CD4-positive, alpha-beta memory T cell (primary cell): ENCODE results near the gene MAST2. TPM values are rescaled to one million over a fixed set of nuclear protein-coding genes. Genes with fewer than 3 reads are reported as not detected.
"Not testable (repeated sequence)": the region's sequence is repeated elsewhere in the genome, so short reads cannot be mapped to it uniquely, and the experiment has no call there.

Experiments used
- CTCF ChIA-PET: fragments of 350-600 bp; sonication (Branson Sonifier 250); formaldehyde crosslinking; loops from one replicate; lab custom pipeline; 2021; ENCODE audit warnings: inconsistent platforms; ENCODE audit not compliant: partially characterized antibody; lab: Charles Lee
- POLR2A ChIA-PET: fragments of 350-600 bp; sonication (Branson Sonifier 250); formaldehyde crosslinking; loops from one replicate; lab custom pipeline; 2021; ENCODE audit not compliant: partially characterized antibody; lab: Charles Lee
- DNase-seq, 5 donors: peaks; one replicate each; pipeline versions ENCODE4 v3.0.0 to v3.0.0-alpha.2; 2020 to 2022; ENCODE audit warnings: mixed read lengths in 1 of 5
- H3K27ac ChIP-seq: one replicate; pipeline ENCODE4 v1.7.0; 2013; ENCODE audit warnings: low read depth, low read length
- H3K27me3 ChIP-seq: 2 replicates; pipeline ENCODE4 v1.7.0; 2013; ENCODE audit warnings: mild to moderate bottlenecking, low read length, moderate library complexity; ENCODE audit not compliant: insufficient read depth
- H3K36me3 ChIP-seq: 2 replicates; pipeline ENCODE4 v1.7.0; 2013; ENCODE audit warnings: mild to moderate bottlenecking, low read length, moderate library complexity; ENCODE audit not compliant: insufficient read depth
- H3K4me1 ChIP-seq: 2 replicates; pipeline ENCODE4 v1.7.0; 2013; ENCODE audit warnings: mild to moderate bottlenecking, low read length, moderate library complexity; ENCODE audit not compliant: insufficient read depth
- H3K4me3 ChIP-seq, 2 donors: one replicate each; pipeline ENCODE4 v1.7.0; 2013; ENCODE audit warnings: low read length in 2 of 2, mild to moderate bottlenecking in 1 of 2
- H3K9me3 ChIP-seq, 2 donors: one replicate each; pipeline ENCODE4 v1.7.0; 2013; ENCODE audit warnings: low read length in 2 of 2, control low read depth in 1 of 2; ENCODE audit not compliant: control insufficient read depth in 1 of 2
- H3K27ac Mint-ChIP-seq, 7 donors: one replicate each; pipeline ENCODE4 v1.8.0; 2020 to 2021; ENCODE audit warnings: mixed read lengths in 7 of 7, mild to moderate bottlenecking in 6 of 7, inconsistent platforms in 3 of 7, moderate library complexity in 3 of 7
- H3K27me3 Mint-ChIP-seq, 2 donors: one replicate each; pipeline ENCODE4 v1.8.0; 2020 to 2021; ENCODE audit warnings: mixed read lengths in 2 of 2
- H3K36me3 Mint-ChIP-seq, 2 donors: one replicate each; pipeline ENCODE4 v1.8.0; 2020 to 2021; ENCODE audit warnings: mixed read lengths in 2 of 2, inconsistent platforms in 1 of 2, mild to moderate bottlenecking in 1 of 2
- H3K4me1 Mint-ChIP-seq, 4 donors: one replicate each; pipeline ENCODE4 v1.8.0; 2020 to 2021; ENCODE audit warnings: mixed read lengths in 4 of 4, mild to moderate bottlenecking in 1 of 4
- H3K4me3 Mint-ChIP-seq, 8 donors: one replicate each; pipeline ENCODE4 v1.8.0; 2020 to 2021; ENCODE audit warnings: mixed read lengths in 8 of 8, mild to moderate bottlenecking in 7 of 8, moderate library complexity in 6 of 8, inconsistent platforms in 3 of 8
- H3K9me3 Mint-ChIP-seq, 8 donors: one replicate each; pipeline ENCODE4 v1.8.0; 2020 to 2021; ENCODE audit warnings: mixed read lengths in 8 of 8, mild to moderate bottlenecking in 5 of 8, inconsistent platforms in 3 of 8, moderate library complexity in 1 of 8
- intact Hi-C: fragments of 100-400 bp; cut with micrococcal nuclease; formaldehyde crosslinking; loops from one replicate; pipeline ENCODE4 v1.15.1; 2023
- polyA plus RNA-seq, 2 donors: library from polyadenylated mRNA; unstranded; fragments of 300-500 nt; fragmentation: Illumina TruSeq; gene quantifications; one replicate each; pipeline ENCODE4 v1.2.3, GENCODE V29; 2021
- total RNA-seq, 2 experiments: library from RNA; stranded (reverse); gene quantifications; one replicate each; pipeline ENCODE4 v1.2.3, GENCODE V29; 2021

MAST2 gene
- total and polyA plus RNA-seq, 4 experiments from 2014 or later, result 0.65 to 9.9 (median 4.3) TPM

GRCh38 chr1:45854724-45855123 is 51.3 kb downstream of the MAST2 start:
- intact Hi-C loops, result no loop called here
- POLR2A ChIA-PET, result interaction anchor here (0.6 to 1.0 kb wide), 2 partner anchors 25 to 209 kb away, joined by 3 to 5 read pairs; no protein-coding TSS in a partner anchor
- no peak overlapping the region for H3K4me3 ChIP-seq
- no peaks in the 10 kb centered on the region for H3K4me1 Mint-ChIP-seq
- peaks cover 0 to 15% (median 11%) of the 10 kb centered on the region in 8 donors for H3K9me3 Mint-ChIP-seq
- peak overlapping the region in 1 of 7 donors; percentile 2 for H3K27ac Mint-ChIP-seq
- CTCF ChIA-PET, result interaction anchor here (0.9 to 1.4 kb wide), 3 partner anchors 8 to 17 kb away, joined by 3 to 4 read pairs (median 3); no protein-coding TSS in a partner anchor
- H3K27me3 Mint-ChIP-seq, result no peaks in the 10 kb centered on the region
- H3K36me3 Mint-ChIP-seq, result peaks cover 6 to 18% of the 10 kb centered on the region in 2 donors
- H3K9me3 ChIP-seq, result no peaks in the 10 kb centered on the region
- H3K27me3 ChIP-seq, result no peaks in the 10 kb centered on the region
- no peak overlapping the region for H3K27ac ChIP-seq
- H3K36me3 ChIP-seq, result no peaks in the 10 kb centered on the region
- DNase-seq, result no peak
- H3K4me3 Mint-ChIP-seq, result no peak overlapping the region
- no peaks in the 10 kb centered on the region for H3K4me1 ChIP-seq

GRCh38 chr1:45857101-45857700 is 53.8 kb downstream of the MAST2 start:
- ChIA-PET POLR2A (no interaction called here), CTCF (no interaction called here)
- Histone ChIP-seq H3K27me3 (no peaks in the 10 kb centered on the region), H3K36me3 (no peaks in the 10 kb centered on the region), H3K4me3 (no peak overlapping the region), H3K9me3 (no peaks in the 10 kb centered on the region), H3K4me1 (no peaks in the 10 kb centered on the region), H3K27ac (no peak overlapping the region)
- H3K27ac Mint-ChIP-seq, result no peak overlapping the region
- H3K4me3 Mint-ChIP-seq, result no peak overlapping the region
- no peak for DNase-seq
- no peaks in the 10 kb centered on the region for H3K27me3 Mint-ChIP-seq
- H3K4me1 Mint-ChIP-seq, result no peaks in the 10 kb centered on the region
- peaks cover 0 to 2% (median 0%) of the 10 kb centered on the region in 8 donors for H3K9me3 Mint-ChIP-seq
- intact Hi-C loops, result no loop called here
- H3K36me3 Mint-ChIP-seq, result peaks cover 0 to 10% of the 10 kb centered on the region in 2 donors

GRCh38 chr1:45857755-45858492 is 54.5 kb downstream of the MAST2 start:
- CTCF ChIA-PET, H3K9me3 ChIP-seq, H3K9me3 Mint-ChIP-seq, H3K27me3 Mint-ChIP-seq, H3K4me1 Mint-ChIP-seq, H3K27ac Mint-ChIP-seq, H3K27ac ChIP-seq, POLR2A ChIA-PET, H3K36me3 Mint-ChIP-seq, intact Hi-C loops, DNase-seq, H3K27me3 ChIP-seq, H3K4me1 ChIP-seq, H3K4me3 Mint-ChIP-seq, H3K4me3 ChIP-seq, H3K36me3 ChIP-seq: not testable (repeated sequence)

- Mint-ChIP-seq H3K4me3 (no peak overlapping the region), H3K4me1 (peaks cover 0 to 4% (median 2%) of the 10 kb centered on the region in 4 donors), H3K9me3 (peaks cover 0 to 2% (median 0%) of the 10 kb centered on the region in 8 donors), H3K27me3 (no peaks in the 10 kb centered on the region), H3K36me3 (peaks cover 0 to 8% of the 10 kb centered on the region in 2 donors), H3K27ac (no peak overlapping the region)
- Histone ChIP-seq H3K4me1 (no peaks in the 10 kb centered on the region), H3K36me3 (no peaks in the 10 kb centered on the region), H3K9me3 (no peaks in the 10 kb centered on the region), H3K4me3 (no peak overlapping the region), H3K27ac (no peak overlapping the region), H3K27me3 (no peaks in the 10 kb centered on the region)
- no peak for DNase-seq
- ChIA-PET POLR2A (no interaction called here), CTCF (no interaction called here)
- intact Hi-C loops, result no loop called here
Observed at GRCh38 chr1:45859221-45859620, 55.8 kb downstream of the MAST2 start.

DNA sequence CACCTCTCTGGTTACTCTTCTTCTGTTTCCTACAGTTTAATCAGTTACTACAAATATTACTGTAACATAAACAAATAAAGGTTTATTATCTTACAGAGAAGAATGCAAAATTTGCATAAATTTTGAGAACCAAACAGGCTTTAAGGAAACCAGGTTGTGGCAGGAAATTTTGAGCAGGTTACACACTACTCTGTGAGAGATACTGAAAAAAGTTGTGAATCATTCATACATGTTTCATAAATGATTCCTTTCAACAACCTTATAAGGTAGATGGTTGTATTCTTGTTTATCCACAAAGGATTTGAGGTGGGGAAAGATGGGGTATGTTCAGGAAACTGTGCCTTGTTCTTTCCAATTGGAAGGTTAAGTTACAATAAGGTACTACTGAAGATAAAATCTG is 58.6 kb downstream of the MAST2 start:
- intact Hi-C loops, result no loop called here
- DNase-seq, result no peak
- no peaks in the 10 kb centered on the region for H3K27me3 ChIP-seq
- Mint-ChIP-seq H3K27me3 (no peaks in the 10 kb centered on the region), H3K4me1 (peaks cover 0 to 7% (median 4%) of the 10 kb centered on the region in 4 donors), H3K27ac (peak overlapping the region in 1 of 7 donors; percentile 23), H3K4me3 (no peak overlapping the region), H3K9me3 (peaks cover 0 to 2% (median 0%) of the 10 kb centered on the region in 8 donors), H3K36me3 (peaks cover 0 to 7% of the 10 kb centered on the region in 2 donors)
- no peaks in the 10 kb centered on the region for H3K4me1 ChIP-seq
- ChIA-PET CTCF (no interaction called here), POLR2A (no interaction called here)
- H3K4me3 ChIP-seq, result no peak overlapping the region
- no peaks in the 10 kb centered on the region for H3K36me3 ChIP-seq
- H3K27ac ChIP-seq, result no peak overlapping the region
- H3K9me3 ChIP-seq, result no peaks in the 10 kb centered on the region

DNA sequence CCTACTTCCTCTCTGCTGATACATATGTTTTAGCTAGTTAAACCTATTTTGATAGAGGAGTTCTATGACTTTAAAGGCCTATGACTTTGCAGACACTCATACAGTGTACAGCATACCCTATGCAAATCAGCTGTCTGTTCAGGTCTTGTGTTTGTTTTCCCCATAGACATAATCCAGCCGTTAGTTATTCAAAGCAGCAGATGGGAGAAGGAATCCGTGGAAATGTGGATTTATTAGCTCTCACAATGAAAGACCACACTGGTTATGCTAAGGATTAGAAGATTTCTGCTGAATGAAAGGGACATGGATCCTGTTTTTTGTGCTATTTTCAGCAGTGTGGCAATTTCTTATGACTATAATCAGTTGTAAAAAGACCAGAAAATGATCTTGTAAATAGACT is 59.8 kb downstream of the MAST2 start:
- Mint-ChIP-seq H3K27ac (no peak overlapping the region), H3K27me3 (no peaks in the 10 kb centered on the region), H3K36me3 (peaks cover 0 to 4% of the 10 kb centered on the region in 2 donors), H3K9me3 (no peaks in the 10 kb centered on the region), H3K4me1 (peaks cover 0 to 8% (median 7%) of the 10 kb centered on the region in 4 donors), H3K4me3 (no peak overlapping the region)
- ChIA-PET POLR2A (no interaction called here), CTCF (no interaction called here)
- Histone ChIP-seq H3K27ac (no peak overlapping the region), H3K4me1 (no peaks in the 10 kb centered on the region), H3K9me3 (no peaks in the 10 kb centered on the region), H3K27me3 (no peaks in the 10 kb centered on the region), H3K4me3 (no peak overlapping the region), H3K36me3 (no peaks in the 10 kb centered on the region)
- no peak for DNase-seq
- intact Hi-C loops, result no loop called here

DNA sequence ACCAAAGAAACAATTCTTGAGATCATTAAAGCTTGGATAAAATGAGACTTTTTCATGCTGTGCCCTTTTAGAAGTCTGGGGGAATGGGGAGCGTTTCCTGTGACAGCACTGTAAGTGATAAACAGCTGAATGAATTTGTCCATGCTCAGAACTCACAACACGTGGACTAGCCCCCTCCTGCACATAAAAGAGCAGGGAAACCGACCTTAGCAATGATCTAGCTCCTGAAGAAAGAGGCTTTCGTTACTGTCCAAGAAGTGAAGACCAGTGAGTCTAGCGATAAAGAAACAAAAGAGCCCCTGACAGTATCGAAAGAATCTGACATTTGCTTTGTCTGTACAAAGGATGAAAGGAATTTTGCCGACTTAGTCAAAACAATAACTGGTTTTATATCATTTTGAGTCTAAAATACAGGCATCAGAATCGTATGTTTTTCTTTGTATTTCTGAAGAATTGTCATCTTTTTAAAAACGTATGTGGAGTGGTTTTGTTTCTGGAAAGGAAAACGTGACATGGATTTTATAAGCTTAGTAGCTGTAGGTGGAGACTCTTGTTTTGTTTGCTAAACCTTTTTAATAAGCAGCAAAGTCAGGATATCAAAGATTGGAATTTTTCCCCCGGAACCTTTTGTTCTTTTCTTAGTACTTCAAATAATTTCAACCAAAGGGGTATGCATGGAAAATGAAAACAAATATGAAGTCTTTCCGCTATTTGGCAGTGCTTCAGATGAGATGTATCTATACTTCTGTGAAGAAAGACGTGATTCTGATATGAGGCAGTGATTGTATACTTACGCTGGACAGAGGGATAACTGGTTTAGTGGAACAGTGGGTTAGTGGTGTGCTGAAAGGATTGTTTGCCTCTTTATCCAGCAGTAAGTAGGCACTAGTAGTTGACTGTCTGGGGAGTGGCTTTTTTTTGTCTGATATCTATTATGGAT is 61.0 kb downstream of the MAST2 start:
- no peaks in the 10 kb centered on the region for H3K4me1 ChIP-seq
- no peaks in the 10 kb centered on the region for H3K27me3 Mint-ChIP-seq
- peaks cover 0 to 4% of the 10 kb centered on the region in 2 donors for H3K36me3 Mint-ChIP-seq
- no peaks in the 10 kb centered on the region for H3K36me3 ChIP-seq
- H3K27ac ChIP-seq, result no peak overlapping the region
- H3K4me3 Mint-ChIP-seq, result peak overlapping the region in 6 of 8 donors; percentile 43 to 76 (median 72)
- ChIA-PET POLR2A (no interaction called here), CTCF (no interaction called here)
- no peaks in the 10 kb centered on the region for H3K9me3 Mint-ChIP-seq
- intact Hi-C loops, result no loop called here
- no peak for DNase-seq
- no peak overlapping the region for H3K4me3 ChIP-seq
- no peaks in the 10 kb centered on the region for H3K27me3 ChIP-seq
- H3K4me1 Mint-ChIP-seq, result peaks cover 0 to 12% (median 8%) of the 10 kb centered on the region in 4 donors
- no peaks in the 10 kb centered on the region for H3K9me3 ChIP-seq
- peak overlapping the region in 2 of 7 donors; percentile 44 to 71 for H3K27ac Mint-ChIP-seq
